NCI-H2029 (cell line): ENCODE measurements around the gene P3H2.

Experiments used
- DNase-seq: peaks from one replicate; lab custom pipeline; 2025; lab: John Stamatoyannopoulos, UW

P3H2 gene

DNA sequence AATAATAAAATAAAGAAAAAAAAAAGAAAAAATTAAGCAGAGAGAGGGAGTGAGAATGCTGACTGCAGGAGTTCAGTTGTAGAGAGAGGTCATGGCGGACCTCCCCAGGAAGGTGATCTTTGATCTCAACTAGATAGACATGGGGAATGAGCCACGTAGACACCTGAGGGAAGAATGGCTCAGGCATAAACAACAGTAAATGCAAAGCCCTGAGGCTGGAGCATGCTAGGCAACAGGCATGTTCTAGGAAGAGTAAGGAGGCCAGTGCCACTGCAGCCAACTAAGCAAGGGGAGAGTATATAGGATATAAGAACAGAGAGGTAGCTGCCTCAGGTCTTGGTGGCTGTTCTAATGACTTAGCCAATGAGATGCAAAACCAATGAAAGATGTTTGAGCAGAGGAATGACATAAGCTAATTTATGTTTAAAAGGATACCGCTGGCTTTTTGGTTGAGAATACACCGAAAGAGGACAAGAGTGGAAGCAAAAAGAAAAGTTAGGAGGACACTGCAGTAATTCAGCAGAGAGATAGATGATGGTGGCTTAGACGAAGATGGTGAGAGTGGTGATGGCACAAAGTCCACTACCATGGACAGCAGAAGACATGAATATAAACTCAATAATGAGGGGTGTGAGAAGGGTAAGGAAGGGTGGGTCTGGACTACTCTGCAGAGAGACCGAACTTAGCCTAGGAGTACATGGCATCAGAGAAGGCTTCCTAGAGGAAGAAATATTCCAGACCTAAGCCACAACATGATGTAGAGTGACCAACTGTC is 174.6 kb downstream of the P3H2 start:
- no peak for DNase-seq

DNA sequence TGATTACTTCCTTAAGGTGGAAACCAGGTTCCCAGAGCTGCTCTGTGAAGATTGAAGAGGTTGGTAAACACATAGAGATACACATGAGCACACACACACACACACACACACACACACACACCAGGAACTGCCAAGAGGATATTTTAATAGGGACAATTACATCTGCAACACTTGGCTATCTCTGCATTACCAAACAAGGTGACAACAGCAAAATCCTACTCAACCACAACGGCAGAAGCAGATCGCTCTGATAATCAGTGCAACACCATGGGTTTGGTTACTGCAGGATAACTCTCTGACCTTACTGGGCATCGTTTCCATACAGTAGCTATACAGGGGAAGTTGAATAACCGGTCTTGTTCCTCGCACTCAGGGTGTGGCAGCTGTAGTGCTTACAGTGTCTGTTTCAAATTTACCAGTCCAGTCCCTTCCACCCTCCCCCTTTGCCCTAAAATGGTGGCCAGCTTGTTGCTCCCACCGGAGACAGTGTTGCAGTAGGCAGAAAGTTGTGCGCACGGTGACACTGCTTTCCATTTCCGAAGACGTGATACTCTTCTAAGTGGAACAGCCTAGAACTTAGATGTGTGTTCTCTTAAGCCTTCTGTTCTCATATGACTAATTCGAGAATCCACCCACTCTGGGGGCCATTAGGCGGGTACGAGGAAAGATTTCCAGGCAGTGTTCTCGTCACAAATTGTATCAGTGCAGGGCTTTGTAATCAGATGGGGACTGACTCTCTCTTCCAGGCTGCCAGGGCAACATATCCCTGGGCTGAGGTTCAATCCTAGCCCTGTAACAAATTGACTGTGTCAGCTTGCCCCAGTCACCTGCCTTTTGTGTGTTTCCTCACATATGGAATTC is 176.2 kb downstream of the P3H2 start:
- no peak for DNase-seq

DNA sequence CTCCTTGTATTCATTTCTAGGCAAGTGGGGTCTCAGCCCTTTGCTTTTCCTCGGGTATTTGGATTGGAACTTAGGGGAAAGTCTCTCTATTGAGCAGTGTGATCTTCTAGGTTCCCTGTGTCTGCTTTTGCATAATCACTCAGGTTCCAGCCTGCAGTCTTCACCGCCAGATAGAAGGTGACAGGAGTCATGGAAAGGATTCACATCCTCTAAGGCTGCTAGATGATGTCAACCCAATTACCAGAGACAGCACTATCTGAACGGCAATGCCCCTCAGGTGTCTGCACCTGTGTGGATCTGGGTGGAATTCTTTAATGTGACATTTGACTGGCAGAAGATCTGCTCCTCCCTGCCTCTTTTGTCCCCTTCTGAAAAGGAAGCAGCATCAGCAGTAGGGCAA is 177.7 kb downstream of the P3H2 start:
- DNase-seq: no peak

DNA sequence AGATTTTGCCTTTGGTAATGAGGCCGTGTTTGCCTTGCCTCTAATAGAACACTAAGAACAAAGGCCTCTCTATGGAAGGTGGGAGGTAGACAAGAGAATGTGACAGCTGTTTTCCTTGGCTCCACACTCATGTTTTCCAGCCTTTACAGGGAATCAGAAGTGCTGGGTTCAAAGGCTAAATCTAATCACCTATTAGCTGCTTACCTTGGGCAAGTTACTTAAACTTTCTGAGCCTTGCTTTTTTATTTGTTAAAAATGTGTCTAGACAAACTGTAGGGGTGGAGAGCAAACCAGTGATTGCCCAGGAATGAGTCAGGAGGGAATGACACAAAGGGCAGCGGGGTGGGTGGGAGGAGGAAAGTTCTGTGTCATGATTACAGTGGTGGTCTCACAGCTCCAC is 179.0 kb downstream of the P3H2 start:
- no peak for DNase-seq

DNA sequence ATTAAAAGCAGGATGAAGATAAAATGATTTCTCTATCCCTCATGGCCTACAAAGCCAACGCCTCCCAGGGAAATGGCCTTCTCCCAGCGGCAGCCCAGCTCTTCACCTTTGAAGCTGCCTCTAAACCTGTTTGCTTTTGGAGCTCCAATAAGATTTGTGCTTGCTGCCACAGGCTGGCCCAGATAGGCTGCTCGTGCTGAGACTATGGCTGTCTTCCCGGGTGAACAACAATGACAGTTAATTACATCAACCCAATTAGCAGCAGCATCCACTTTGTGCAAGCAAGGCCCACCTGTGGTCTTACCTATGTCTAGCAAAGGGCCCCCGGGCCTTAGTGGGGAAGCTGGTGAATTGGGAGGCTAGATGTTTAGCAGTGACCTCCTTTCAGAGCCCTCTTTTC is 179.6 kb downstream of the P3H2 start:
- DNase-seq: no peak

DNA sequence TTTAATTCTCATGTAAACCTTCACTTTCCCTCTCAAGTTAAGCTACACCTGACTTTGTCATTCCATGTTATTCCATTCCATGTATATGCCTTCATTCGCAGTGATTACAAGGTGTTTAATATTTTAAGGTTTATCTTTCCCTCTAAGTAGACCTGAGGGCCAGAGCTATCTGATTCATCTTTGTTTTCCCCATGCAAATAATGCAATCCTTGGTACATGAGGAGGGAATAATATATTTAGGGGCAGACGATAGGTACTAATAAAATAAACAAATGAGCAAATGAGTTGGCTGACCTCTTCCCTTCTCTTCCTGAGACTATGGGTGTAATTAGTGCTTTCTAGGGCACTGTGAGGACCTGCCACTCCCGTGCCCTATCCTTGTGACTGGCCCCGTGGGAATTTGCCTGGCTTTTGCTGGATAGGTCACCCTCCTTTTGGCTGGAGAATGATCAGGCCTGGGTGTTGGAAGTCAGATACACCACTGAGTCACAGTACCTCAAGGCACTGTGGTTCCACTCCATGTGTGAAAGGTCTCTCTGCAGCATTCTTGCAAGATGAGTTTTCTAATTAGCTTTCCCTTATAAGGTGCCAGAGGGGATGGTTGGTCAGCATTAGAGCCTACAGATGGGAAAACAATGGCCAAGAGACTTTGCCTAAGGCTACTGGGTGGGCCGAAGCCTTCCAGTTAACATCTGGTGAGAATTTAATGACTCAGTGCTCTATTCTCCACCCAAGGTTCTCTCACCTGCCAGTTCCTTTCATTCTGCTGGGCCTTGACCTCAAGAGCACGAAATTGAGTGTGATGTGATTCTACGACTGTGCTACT is 183.2 kb downstream of the P3H2 start:
- DNase-seq: no peak

DNA sequence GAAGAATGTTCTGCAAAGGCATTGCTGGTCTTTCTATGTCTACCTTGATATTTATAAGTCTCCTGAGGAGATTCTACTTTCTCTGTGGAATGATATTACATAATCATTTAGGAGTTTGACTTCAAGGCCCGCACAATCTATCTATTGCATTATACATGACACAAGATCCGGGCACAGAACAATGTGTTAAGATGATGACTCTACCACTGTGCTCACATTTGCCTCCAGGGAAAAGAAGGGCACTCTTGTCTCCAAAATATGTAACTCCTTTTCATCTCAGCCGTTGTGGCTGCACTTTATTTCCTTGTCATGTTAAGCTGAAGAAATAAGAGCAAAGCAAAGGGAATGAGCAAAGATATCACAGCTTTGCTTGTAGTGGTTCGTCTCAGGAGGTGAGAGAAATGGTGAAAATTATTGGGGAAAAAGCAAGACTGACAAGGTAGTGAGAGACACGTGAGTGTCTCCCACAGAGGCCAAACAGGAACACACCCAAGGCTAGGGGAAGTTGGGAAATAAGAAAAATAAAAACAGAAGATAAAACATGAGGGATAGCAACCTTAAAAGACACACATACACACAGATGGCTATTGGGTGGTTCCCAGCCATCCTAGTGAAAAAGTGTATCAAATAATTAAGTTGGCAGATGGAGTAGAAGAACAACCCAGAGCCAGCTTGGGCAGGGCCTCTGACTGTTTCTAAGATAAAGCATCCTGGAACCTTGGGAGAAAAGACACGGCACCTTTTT is 184.3 kb downstream of the P3H2 start:
- DNase-seq: no peak

DNA sequence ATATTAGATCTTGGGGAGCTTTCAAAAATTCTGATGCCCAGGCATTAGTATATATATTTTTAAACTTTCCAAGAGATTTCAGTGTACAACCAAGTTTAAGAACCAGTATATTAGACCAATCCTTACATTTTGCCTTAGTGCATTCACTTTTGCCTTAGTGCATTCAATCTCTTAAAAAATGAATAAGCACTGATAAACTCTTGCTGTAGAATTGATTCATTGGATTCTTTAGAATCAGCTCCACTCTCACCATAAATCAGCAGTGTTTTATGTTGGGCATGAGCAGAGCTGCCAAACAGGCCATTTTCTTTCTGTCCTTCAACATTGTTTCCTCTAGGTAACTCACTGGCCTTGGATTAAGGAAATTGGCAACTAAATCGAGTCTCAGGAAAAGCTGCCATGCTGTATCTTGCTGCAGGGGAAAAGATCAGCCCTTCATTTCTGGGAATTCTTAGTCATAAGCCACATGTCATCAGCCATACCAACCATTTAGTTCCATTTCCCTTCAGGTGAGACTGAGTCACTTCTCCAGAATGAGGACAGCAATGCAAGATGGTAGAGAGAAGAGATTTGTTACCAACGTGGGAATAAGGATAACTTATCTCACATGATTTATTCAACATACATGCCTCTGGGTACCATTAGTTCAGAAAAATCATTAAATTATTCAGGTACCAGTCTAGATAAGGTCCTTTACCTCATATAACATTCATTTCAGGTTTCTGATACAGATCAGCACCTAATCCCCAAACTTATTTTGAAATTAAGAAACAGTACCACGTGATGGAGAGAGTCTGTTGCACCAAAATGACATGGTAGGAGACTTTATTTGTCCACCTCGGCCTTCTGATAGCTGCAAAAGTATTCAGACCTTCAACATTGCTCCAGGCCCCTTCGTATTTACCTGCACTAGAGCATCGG is 192.5 kb downstream of the P3H2 start:
- DNase-seq: no peak

DNA sequence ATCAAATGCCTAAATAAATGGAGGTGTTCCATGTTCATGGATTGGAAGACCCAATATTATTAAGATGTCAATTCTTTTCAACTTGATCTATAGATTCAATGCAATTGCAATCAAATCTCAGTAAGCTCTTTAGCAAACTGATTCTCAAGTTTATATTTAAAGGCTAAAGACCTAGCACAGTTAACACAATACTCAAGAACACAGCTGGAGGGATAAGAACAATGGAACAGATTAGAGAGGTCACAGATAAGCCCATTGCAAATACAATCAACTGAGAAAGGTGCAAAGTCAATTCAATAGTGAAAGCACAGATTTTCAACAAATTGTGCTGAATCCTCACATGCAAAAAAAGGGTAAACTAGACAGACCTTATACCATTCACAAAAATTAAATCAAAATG is 198.9 kb downstream of the P3H2 start:
- no peak for DNase-seq

DNA sequence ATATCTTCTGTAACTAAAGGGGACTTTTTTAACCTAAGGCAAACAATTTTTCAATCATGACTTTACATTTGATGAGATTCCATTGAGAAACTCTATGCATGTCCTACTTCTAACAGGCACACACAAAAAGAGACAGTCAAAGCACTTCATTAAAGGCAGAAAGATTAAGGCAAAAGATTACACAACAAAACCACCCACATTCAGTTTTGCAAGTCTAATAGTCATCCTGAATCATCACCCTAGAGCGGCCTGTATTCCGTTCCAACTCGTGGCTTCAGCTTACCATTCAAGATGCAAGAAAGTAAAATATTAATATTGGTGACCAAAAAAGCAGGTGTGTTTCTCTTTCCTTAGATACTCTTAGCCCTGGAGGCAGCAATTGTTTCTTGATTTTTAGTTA is 205.9 kb downstream of the P3H2 start:
- DNase-seq: no peak

DNA sequence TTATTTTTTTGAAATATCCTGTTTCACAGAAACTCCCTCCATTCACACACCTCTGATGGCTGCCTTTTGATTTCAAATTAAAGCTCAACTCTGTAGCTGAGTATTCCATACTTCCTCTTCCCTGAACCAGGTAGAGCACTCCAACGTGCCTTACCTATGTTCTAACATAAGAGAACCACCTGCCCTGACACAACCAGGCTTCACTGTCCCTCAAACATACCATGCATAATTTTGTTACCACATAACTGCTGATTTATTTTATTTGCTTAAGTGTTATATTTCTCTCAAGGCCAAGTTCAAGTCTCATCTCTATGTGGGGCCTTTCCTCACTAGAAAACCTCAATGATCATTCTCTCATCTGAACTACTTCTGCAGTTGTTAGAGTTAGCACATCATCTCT is 209.7 kb downstream of the P3H2 start:
- no peak for DNase-seq

DNA sequence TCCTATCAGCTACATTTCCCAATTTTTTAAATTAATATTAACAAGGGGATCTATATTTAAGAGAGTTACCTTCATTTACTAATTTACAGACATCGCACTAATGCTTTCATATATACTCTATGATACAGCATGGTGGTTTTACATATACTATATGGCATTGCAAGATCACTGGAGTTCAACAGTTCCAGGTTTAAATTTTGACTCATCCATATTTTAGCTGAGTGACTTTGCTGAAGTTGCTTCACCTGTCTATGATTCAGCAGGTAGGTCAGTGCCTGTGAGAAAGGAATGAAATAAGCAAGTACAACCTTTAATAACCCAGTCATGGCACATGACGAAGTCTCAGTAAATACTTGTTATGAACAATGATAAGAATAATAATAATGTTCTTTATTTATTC is 211.1 kb downstream of the P3H2 start:
- no peak for DNase-seq

DNA sequence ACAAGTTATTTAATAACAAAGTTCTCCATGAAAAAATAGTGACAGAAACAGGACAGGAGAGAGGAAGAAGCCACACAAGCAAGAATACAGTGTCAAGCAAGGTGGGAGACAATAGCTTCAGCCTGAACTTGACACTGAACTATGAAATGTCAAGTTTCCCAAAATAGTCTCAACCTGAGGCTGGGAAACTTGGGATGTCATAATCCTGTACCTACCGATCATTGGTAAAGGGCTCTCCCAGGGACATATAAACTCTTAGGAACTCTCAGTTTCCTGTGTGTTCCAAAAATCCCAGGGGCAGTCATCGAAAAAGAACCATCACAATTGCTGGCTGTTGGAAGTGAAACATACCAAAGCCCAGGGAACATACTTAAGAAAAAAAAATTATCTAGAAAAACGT is 211.6 kb downstream of the P3H2 start:
- DNase-seq: no peak

DNA sequence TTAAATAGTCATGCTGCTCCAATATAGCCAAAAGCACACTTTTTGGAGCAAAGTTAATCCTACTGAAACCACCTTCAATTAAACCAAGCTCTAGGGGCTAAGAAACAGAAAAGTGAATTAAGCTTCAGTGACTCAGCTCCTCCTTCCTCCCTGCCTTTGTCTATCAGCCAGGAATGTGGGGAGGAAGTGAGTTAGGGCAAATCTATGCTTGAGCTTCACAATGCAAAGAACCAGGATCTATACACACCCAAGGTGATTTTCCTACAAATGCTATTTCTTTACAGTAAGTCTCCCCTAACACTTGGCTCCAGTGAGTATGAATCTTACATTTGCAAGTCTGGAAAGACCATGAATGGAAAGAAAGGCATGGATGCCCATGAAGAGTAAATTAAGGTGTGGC is 212.1 kb downstream of the P3H2 start:
- no peak for DNase-seq

DNA sequence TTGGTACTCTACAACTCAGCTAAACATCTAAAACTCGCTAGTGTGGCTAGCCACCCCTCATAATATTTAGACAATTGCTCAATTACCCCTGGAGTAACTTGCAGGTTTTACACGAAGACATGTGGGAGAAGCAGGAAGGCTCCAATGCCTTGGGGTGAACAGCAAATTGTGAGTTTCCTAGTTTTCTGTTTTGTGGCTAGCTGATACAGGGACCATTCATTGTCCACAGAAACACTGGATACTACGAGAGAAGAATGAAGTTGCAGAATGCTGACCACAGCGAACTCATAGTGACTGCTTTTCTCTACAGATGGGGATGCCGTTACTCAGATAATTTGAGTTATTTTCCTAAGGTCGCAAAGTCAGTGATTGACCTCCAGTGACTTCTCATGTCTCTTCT is 212.9 kb downstream of the P3H2 start:
- no peak for DNase-seq
